COLO829 (cell line): ENCODE measurements around the gene DHRS13.
"Not testable (repeated sequence)": the region's sequence is repeated elsewhere in the genome, so short reads cannot be mapped to it uniquely, and the experiment has no call there.

ENCODE experiments used
- DNase-seq: peaks from one replicate; pipeline ENCODE4 v3.0.0; 2012; ENCODE audit warnings: low spot score

DHRS13 gene

DNA sequence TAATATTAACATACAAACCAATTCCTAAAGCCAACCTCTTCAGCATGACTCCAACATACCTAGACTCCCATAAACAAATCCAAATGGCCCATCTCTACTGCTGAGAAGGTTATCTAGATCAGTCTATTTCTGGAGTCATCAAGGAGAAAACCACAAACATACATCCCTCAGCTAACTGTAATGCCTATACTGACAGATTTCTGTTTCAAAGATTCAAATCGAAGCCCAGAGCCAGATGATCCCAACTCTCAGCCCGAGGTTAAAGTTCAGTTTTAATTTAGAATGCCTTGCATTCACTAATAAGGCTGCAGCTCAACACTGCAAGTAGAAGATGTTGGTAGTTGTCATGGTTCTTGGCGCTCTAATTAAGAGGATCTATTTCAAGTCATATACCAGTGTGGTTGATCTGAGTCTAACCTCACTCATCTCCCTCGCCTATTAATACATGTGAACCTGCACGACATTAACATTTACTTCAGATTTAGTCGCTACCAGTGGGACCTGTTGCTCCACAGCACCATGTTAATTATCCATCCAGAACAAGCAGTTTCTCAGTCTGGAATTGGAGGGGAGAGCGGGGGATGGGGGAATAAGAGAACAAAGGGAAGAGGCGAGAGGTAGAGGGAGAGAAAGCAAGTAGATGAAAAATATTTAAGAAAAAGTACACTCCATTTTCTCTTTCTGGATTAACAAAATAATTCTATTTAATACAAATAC is 33.0 kb upstream of the DHRS13 start:
- no peak for DNase-seq

DNA sequence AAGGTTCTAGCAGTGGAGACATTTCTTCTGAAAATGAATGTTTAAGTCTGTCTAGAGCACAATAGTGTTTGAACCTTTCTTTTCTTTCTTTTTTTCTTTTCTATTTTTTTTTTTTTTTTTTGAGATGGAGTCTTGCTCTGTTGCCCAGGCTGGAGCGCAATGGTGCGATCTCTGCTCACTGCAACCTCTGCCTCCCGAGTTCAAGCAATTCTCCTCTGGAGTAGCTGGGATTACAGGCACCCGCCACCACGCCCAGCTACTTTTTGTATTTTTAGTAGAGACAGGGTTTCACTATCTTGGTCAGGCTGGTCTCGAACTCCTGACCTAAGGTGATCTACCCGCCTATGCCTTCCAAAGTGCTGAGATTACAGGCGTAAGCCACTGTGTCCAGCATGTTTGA is 31.6 kb upstream of the DHRS13 start:
- DNase-seq = not testable (repeated sequence)

DNA sequence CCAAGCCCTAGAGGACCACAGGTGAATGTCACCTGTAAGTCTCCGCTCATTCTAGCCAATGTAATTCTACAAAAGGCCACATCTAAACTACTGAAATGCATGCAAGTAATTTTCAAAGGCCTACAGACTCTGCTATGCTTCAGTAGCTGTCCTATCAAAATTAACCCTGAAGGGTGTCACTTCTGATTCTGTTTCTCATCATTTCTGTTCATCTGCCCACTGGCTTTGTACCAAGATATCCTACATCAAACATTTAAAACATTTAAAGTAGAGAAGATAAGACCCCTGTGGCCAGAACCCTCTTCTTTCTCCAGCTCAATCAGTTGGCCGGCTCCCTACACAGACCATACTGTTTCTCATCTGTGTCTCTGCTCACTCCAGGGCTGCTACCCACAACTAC is 26.9 kb upstream of the DHRS13 start:
- DNase-seq = no peak

DNA sequence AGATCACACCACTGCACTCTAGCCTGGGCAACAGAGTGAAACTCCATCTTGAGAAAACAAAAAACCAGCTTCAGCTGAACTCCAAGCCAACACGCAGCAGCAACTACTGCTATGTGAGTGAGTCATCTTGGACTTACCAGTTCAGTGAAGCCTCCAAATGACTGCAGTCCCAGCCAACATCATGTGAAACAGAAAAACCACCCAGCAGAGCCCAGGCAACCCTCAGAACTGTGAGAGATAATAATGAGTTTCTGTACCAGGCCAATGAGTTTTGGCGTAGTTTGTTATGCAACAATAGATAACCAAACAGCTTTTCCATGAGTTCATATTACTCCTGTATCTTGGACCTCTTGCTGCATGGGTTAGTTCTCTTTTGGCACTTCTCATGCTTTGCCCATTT is 25.2 kb upstream of the DHRS13 start:
- DNase-seq = no peak

DNA sequence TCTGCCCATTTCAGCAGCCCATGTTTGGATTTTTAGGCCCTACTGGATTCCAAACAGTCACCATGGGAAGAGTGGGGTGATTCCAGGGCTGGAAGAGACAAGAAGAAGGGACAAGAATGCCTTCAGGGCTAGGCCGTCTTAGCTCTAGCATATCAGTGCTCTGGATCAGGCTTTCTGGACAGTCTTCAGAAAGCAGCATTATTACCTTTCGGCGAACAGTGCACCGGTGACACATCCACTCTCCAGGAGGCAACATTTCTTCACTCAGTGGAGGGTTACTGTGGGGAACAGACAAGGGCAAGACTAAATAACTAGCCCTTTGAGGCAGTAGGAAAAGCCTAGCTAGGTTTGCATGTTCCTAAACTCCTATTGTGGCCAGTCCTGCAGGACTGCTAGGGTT is 23.9 kb upstream of the DHRS13 start:
- DNase-seq = no peak

DNA sequence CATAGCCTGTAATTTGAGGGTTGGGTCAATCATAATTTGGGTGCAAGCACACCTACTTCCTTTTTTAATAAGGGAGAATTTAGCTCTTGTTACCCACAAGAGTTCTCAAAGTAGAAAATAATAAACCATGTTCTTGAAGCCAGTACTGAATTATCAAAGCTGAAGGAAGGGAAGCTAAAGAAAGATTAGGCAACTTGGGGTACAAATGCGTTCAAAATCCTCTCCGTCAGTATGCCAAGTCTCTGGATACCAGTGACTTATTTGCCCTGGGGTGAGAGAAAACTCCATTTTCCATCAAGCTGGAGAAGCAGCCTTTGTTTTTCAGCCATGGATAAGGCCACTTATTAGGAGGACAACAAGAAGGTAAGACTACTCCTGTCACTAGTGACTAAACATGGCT is 23.5 kb upstream of the DHRS13 start:
- no peak for DNase-seq

DNA sequence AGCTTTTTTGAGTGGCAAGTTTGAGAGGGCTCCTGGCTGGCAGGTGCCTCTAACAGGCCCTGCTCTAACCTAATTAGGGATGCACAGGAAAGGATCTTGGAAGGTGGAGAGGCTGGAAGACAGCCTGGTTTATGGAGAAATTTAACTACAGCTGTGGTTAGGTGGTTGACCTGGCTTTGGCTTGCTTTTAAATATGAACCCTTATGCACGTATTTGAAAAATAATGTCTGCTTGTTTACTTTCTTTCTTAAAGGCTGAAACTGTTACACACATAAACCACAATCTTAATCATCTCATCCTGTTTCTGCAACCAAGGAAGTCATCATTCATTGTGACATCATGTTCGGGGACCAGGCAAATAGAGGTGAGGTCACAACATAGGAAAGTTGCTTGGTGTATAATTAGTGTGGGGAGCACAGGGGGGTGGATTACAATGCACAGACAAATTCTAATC is 23.1 kb upstream of the DHRS13 start:
- DNase-seq = no peak

DNA sequence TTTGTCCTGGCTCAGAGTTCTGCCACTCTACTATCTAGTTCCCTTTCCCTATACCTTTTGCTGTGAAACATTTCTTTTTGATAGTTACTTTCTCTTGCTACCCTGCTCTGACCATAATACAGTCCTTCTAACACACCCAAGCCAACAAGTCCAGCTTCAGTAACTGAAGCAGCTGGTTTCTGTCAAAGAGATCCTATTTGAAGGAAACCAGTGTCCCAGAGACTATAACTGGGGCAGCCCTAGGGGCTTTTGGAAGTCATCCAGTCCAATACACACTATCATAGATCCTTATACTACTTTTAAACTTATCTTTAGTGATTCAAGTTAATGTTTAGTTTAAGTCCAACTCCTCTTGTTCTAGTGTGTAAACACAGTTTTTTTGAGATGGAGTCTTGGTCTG is 17.3 kb upstream of the DHRS13 start:
- no peak for DNase-seq

- DNase-seq = no peak
These were observed 15.4 kb upstream of the DHRS13 start for GRCh38 chr17:28918295-28918694.

DNA sequence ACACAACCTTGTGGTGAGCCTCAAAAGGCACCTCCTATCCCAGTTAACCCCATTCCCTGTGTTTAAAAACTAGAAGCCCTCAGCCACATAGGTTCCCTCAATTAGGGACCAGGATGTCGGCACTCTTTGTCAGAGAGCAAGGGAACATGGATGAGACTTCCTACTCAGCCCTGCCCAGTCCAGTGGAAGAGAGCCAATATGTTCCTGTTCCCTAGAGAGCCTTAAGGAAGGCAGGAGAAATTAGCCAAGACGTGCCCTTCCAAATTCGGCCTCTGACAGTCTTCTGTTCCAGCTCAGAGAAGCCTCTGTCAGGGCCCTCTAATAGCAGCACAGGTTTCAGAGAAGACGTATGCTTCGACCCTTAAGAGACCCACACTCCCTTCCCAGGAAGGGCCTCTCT is 14.6 kb upstream of the DHRS13 start:
- DNase-seq = no peak

DNA sequence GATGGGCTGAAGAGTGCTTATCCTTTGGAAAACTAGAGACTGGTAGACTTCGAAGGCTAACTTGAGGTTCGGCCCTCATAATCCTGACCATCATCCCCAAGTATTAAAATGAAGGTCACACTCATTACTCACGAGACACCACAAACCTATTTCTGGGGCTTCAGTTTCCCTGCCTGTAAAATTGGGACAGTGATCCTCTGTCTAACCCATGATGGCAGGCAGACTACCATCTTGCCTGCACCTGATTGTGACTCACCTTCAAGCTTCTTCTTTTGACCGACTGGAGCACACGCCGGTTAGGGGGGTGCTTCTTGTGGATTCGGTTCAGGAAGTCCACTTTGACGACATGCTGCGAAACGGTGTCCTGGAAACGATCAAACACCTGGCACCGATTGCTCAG is 14.2 kb upstream of the DHRS13 start:
- DNase-seq = no peak

- DNase-seq = no peak
These were observed 13.5 kb upstream of the DHRS13 start for GRCh38 chr17:28916302-28916934.

DNA sequence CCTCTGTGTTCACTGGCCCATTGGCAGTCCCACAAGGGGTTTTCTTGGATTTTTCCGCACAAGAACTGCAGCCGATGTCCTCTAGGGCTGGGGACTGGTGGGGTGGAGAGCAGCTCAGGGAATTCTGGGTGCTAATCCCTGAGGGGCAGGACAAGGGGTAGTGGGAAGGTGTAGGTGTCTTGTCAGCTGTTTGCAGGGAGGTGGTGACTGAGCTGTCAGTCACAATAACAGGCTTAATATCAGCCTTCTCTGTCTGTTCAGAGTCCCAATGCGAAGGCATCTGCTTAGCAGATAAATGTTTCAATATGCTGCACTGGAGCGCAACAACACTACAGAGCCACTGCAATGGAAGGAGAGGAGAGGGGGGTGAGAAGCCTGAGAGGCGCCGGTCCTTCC is 10.1 kb upstream of the DHRS13 start:
- no peak for DNase-seq

DNA sequence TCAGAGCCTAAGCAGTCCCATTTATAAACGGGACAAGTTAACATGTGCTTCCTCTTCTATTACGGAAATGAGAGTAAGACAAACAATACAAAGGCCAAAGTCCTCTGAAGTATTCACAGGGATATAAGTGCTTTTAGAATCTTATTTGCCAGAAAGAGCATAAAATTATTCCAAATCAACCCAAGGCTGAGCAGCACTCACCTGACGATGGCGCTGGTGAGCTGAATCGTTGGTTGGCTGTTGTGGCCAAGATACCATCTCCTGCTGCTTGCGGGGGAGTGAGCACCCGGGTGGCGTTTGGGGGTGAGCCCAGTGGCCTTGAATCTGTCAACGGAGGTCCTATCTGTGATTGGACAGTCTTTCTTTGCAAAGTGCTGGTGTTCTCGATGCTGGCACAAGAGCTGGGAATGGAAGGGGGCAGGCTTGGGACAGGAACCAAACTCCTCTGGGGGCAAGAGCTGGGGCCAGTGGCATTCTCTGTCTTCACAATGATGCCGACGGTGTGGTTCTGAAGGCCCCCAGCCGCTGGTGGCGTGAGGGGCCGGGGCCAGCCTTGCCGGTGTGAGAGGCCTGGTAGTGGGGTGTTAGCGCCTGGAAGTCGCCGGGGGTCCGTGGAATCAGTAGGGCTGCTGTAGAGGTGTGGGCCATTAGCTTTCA is 9.5 kb upstream of the DHRS13 start:
- DNase-seq = no peak

DNA sequence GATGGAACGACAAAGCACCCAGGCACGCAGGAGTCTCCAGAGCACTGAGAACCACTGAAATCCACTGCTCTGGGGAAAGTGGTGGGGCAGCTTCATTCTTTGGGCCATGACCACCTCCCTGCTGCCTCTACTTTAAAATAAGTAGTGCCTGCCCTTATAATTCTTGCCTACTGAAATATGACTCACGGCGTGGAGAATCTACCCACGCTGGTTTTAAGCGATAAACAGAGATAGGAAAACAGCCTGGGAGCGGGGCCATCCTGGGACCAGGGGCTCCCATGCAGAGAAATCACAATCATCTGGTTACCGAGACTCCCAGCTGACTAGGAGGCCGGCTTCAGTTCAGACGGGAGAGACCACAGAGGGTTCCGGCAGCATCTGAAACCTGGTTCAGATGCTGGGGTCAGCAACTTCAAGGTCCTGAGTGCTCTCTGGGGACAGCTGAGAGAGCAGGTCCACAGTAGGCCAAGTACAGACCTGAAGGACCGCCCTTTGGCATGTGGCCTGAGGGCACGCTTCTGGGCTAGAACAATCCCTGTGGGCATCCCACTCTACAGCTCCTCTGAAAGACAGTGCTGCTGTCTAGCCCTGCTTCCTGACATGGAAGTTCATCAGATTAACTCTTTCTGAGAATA is 8.6 kb upstream of the DHRS13 start:
- DNase-seq = no peak

- DNase-seq = no peak
These were observed 7.7 kb upstream of the DHRS13 start for GRCh38 chr17:28910534-28910933.

- DNase-seq = peak; percentile 68
These were observed 5.8 kb upstream of the DHRS13 start for GRCh38 chr17:28908640-28909167.

DNA sequence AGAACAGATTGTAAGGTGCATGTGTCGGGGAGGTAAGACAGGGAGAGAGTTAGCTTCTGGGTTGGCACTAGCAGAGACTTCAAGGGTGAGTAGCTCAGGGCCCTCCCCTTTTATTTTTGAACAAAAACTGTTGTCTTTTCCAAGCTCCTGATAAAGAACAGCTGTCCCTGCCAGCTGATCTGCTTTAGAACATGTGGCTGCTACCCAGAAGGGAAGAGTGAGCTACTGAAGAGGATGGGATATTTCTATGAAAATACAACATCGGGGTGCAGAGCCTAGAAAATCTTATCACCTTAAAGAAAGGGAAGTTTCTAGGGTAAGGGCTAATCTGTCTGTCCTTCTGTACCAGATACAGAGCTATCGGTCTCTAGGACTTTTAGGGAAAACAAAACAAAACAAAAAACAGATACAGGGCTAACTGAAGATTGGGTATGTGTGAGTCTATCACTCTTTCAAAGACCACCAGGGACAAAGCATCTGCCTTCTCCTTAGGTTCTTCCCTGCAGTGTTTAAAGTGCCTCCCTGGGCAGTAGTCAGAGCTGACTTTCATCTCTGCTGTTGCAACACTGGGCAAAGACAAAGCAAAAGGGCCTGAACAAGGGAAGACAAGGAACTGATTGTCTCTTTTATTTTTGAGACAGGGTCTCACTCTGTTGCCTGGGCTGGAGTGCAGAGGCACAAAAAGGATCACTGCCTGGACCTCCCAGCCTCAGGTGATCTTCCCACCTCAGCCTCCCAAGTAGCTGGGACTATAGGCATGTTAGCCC is 5.0 kb upstream of the DHRS13 start:
- DNase-seq = no peak

DNA sequence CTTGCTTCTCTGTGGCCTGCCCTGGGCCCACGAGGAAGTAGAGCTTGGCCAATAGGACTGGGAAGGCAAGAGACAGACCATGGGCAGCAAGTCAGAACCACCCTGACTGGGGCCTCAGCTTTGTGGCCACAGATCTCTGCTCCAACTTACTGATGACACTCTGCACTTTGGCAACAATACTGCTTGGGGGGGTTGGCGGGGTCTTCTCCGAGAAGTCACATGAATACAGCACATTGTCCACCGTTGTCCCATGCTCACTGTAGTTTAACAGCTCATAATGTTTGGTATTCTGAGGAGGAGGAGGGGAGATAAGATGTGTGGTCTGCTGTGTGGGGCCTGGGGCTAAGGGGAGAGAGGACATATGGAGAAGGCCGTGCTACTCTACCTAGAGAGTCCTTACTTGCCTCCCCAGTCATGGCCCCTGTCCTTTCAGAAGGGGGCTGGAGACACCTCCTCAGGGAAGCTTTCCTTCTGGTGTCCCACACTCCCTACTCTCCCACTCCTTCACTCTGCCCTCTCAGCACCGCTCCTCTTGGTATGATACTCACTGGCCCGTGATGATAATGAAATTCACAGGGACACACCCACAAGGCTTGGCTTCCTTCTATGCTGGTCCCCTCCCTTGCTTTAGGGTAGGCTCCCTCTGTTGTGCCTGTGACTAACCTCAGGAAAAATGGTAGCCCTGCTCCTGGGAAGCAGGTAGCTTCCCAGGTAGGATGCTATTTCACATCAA is 4.0 kb upstream of the DHRS13 start:
- no peak for DNase-seq

GRCh38 chr17:28906276-28906675 is 3.4 kb upstream of the DHRS13 start:
- no peak for DNase-seq

GRCh38 chr17:28904800-28905199 is 1.9 kb upstream of the DHRS13 start:
- no peak for DNase-seq

DNA sequence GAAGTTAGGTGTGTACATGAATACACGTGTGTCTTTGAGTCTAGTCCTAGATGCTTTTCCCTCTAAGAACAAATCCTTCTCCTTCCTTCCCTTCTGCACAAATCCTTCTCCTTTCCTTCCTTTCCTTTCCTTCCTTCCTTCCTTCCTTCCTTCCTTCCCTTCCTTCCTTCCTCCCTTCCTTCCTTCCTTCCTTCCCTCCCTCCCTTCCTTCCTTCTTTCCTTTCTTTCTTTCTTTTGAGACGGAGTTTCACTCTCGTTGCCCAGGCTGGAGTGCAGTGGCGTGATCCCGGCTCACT is 615 bp upstream of the DHRS13 start:
- DNase-seq = not testable (repeated sequence)
